NT2/D1 (cell line): Measurements from ENCODE around the gene RTBDN.

Experiments
- DNase-seq: peaks from one replicate; pipeline ENCODE4 v3.0.0-alpha.2; 2011; ENCODE audit warnings: low read depth, low spot score
- H3K27me3 ChIP-seq: 2 replicates; pipeline ENCODE4 v1.6.0; 2011; ENCODE audit warnings: mild to moderate bottlenecking; ENCODE audit not compliant: insufficient read length, insufficient read depth
- H3K36me3 ChIP-seq: 2 replicates; pipeline ENCODE4 v1.6.1; 2011; ENCODE audit warnings: mild to moderate bottlenecking, low read length, mixed read lengths; ENCODE audit not compliant: insufficient read depth, insufficient read length
- H3K4me1 ChIP-seq: 2 replicates; pipeline ENCODE4 v1.5.1; 2011; ENCODE audit not compliant: insufficient read depth, insufficient read length
- H3K4me3 ChIP-seq: 2 replicates; pipeline ENCODE4 v1.5.1; 2011; ENCODE audit warnings: low read depth; ENCODE audit not compliant: insufficient read length
- H3K9ac ChIP-seq: 2 replicates; pipeline ENCODE4 v1.6.0; 2011; ENCODE audit warnings: low read depth; ENCODE audit not compliant: insufficient read length
- H3K9me3 ChIP-seq: 2 replicates; pipeline ENCODE4 v1.5.1; 2011; ENCODE audit warnings: mild to moderate bottlenecking, low read length; ENCODE audit not compliant: insufficient read depth
- SUZ12 ChIP-seq: IDR thresholded peaks from 2 replicates; pipeline ENCODE4 v1.6.1; 2011; ENCODE audit not compliant: insufficient read length, insufficient read depth; ENCODE audit errors: extremely low read depth
- YY1 ChIP-seq: IDR thresholded peaks from 2 replicates; pipeline ENCODE4 v1.6.1; 2011; ENCODE audit not compliant: insufficient read length, insufficient read depth
- ZNF274 ChIP-seq: IDR thresholded peaks from 2 replicates; pipeline ENCODE4 v1.6.1; 2011; ENCODE audit warnings: mild to moderate bottlenecking, low read depth, low read length

RTBDN gene

GRCh38 chr19:12838182-12838885, 4.0 kb upstream of the RTBDN start, which contains the start of gene MAST1:
Gene MAST1, plus strand, starts transcription at chr19:12838515. Its CDS starts 58 bp downstream, at chr19:12838573.
- H3K4me1 ChIP-seq: peaks cover 15% of the 10 kb centered on the region
- H3K36me3 ChIP-seq: no peaks in the 10 kb centered on the region
- H3K4me3 ChIP-seq: peak within 1 kb of the TSS; percentile 45
- no peaks in the 10 kb centered on the region for H3K9me3 ChIP-seq
- TF ChIP-seq ZNF274: no peak
- TF ChIP-seq SUZ12: no peak
- TF ChIP-seq YY1: no peak
- peaks cover 38% of the 10 kb centered on the region for H3K27me3 ChIP-seq
- H3K9ac ChIP-seq: peak within 1 kb of the TSS; percentile 65
- DNase-seq: no peak

- TF ChIP-seq ZNF274: no peak
- no peak for DNase-seq
- Histone ChIP-seq H3K9me3 (no peaks in the 10 kb centered on the region), H3K9ac (no peak overlapping the region), H3K27me3 (peaks cover 38% of the 10 kb centered on the region), H3K36me3 (no peaks in the 10 kb centered on the region), H3K4me1 (peaks cover 17% of the 10 kb centered on the region), H3K4me3 (no peak overlapping the region)
Observed at GRCh38 chr19:12837225-12837624, 2.8 kb upstream of the RTBDN start.

GRCh38 chr19:12836529-12836863, 2.1 kb upstream of the RTBDN start:
- Histone ChIP-seq H3K36me3 (no peaks in the 10 kb centered on the region), H3K27me3 (peaks cover 38% of the 10 kb centered on the region), H3K9ac (peak overlapping the region; percentile 33), H3K9me3 (no peaks in the 10 kb centered on the region), H3K4me1 (peaks cover 15% of the 10 kb centered on the region), H3K4me3 (no peak overlapping the region)
- TF ChIP-seq SUZ12 (no peak), YY1 (no peak), ZNF274 (no peak)
- no peak for DNase-seq

- Histone ChIP-seq H3K36me3 (no peaks in the 10 kb centered on the region), H3K9ac (peak overlapping the region; percentile 83), H3K27me3 (peaks cover 38% of the 10 kb centered on the region), H3K4me1 (peaks cover 12% of the 10 kb centered on the region), H3K4me3 (peak overlapping the region; percentile 61), H3K9me3 (no peaks in the 10 kb centered on the region)
- no peak for DNase-seq
- TF ChIP-seq ZNF274 (no peak), YY1 (no peak), SUZ12 (no peak)
Observed at GRCh38 chr19:12834976-12835757, 788 bp upstream of the RTBDN start.

GRCh38 chr19:12833738-12834565, 427 bp downstream of the RTBDN start:
- no peaks in the 10 kb centered on the region for H3K36me3 ChIP-seq
- peak overlapping the region; percentile 83 for H3K9ac ChIP-seq
- TF ChIP-seq SUZ12 (no peak), ZNF274 (no peak), YY1 (no peak)
- peak overlapping the region; percentile 61 for H3K4me3 ChIP-seq
- H3K4me1 ChIP-seq: peaks cover 6% of the 10 kb centered on the region
- DNase-seq: no peak
- H3K27me3 ChIP-seq: peaks cover 26% of the 10 kb centered on the region
- H3K9me3 ChIP-seq: no peaks in the 10 kb centered on the region

- H3K27me3 ChIP-seq: peaks cover 21% of the 10 kb centered on the region
- peak overlapping the region; percentile 6 for H3K4me3 ChIP-seq
- H3K4me1 ChIP-seq: peaks cover 5% of the 10 kb centered on the region
- TF ChIP-seq YY1: no peak
- TF ChIP-seq SUZ12: no peak
- TF ChIP-seq ZNF274: no peak
- no peaks in the 10 kb centered on the region for H3K9me3 ChIP-seq
- H3K9ac ChIP-seq: no peak overlapping the region
- no peaks in the 10 kb centered on the region for H3K36me3 ChIP-seq
- DNase-seq: no peak
Observed at GRCh38 chr19:12833418-12833737, 1.0 kb downstream of the RTBDN start.

GRCh38 chr19:12828494-12828893, 5.9 kb downstream of the RTBDN start:
- TF ChIP-seq ZNF274 (no peak), YY1 (no peak), SUZ12 (no peak)

More at GRCh38 chr19:12828494-12828893, 5.9 kb downstream of the RTBDN start:
- no peak for DNase-seq
- Histone ChIP-seq H3K9me3 (no peaks in the 10 kb centered on the region), H3K9ac (no peak overlapping the region), H3K4me1 (peaks cover 6% of the 10 kb centered on the region), H3K36me3 (no peaks in the 10 kb centered on the region), H3K27me3 (no peaks in the 10 kb centered on the region), H3K4me3 (no peak overlapping the region)
